ENCODE data around the gene CELF2.

DNA sequence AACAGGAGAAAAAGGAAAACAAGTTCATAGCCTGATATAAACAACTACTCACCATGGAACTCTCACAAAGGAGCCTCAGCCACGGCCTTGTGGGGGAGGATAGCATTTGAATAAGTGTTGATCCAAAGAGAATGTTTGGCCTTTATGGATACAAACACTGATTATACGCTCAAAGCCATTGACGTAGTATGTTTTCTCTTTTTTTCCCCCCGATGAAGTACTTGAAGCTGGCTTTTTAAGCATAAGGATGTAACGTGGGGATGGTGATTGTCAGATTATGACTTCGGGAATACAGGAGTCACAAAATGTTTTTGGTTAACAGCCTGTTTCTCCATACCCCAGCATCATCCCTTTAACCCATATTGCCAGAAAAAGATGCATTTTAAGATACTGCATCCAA, 39.8 kb downstream of the CELF2 start:
- TF ChIP-seq, protein P1, sequence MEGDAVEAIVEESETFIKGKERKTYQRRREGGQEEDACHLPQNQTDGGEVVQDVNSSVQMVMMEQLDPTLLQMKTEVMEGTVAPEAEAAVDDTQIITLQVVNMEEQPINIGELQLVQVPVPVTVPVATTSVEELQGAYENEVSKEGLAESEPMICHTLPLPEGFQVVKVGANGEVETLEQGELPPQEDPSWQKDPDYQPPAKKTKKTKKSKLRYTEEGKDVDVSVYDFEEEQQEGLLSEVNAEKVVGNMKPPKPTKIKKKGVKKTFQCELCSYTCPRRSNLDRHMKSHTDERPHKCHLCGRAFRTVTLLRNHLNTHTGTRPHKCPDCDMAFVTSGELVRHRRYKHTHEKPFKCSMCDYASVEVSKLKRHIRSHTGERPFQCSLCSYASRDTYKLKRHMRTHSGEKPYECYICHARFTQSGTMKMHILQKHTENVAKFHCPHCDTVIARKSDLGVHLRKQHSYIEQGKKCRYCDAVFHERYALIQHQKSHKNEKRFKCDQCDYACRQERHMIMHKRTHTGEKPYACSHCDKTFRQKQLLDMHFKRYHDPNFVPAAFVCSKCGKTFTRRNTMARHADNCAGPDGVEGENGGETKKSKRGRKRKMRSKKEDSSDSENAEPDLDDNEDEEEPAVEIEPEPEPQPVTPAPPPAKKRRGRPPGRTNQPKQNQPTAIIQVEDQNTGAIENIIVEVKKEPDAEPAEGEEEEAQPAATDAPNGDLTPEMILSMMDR (IDR thresholded peaks at IDR 0.05): no peak
- no peak for TF ChIP-seq POLR2A (IDR thresholded peaks at IDR 0.05)
- TF ChIP-seq POLR2AphosphoS5 (IDR thresholded peaks at IDR 0.05; ENCODE audit: insufficient read depth in 1 of 2, low read depth in 1 of 2): no peak

Measured in vagina (tissue), 2 donors.